Measurements from ENCODE around the gene CDAN1. TPM values are rescaled to one million over a fixed set of nuclear protein-coding genes. Genes with fewer than 3 reads are reported as not detected.
"Not testable (repeated sequence)": the region's sequence is repeated elsewhere in the genome, so short reads cannot be mapped to it uniquely, and the experiment has no call there.

CDAN1 gene
- total and polyA plus RNA-seq, 2 donors (not counting 3 experiments of a cell fraction or from before 2014, with no cell fraction given) = 7.2 to 23.4 TPM

DNA sequence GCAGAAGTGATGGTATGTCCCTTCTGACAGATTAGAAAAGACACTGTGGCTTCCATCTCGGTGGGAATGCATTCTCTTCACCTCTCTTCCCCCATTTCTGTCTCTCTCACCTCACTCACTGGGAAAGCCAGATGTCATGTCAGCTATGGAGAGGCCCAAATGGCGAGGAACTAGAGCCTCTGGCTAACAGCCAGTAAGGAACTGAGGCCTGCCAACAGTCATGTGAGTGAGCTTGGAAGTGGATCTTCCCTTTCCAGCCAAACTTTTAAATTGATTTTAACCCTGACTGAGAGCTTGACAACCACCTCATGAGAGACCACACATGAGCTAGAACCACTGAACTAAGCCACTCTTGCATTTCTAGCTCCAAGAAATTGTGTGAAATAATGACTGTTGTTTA, 35.2 kb upstream of the CDAN1 start:
- intact Hi-C loops (cut with micrococcal nuclease) (no loop called here), dilution Hi-C loops (cut with MboI; ENCODE audit: extremely low pct_ligation_motif_present, low sequenced_read_pairs) (no loop called here)
- H3K9ac ChIP-seq (replicated peaks; ENCODE audit: extremely low read depth, insufficient read depth, low read length) = no peak overlapping the region
- H3K9me3 ChIP-seq (replicated peaks; ENCODE audit: control insufficient read depth, insufficient read depth, low read length) = no peaks in the 10 kb centered on the region
- H3K36me3 ChIP-seq (ENCODE audit: control insufficient read depth in 2 of 2, extremely low read depth in 1 of 2, insufficient read depth in 2 of 2, low read length in 2 of 2) = peaks cover 0 to 4% of the 10 kb centered on the region in 2 experiments
- no peaks in the 10 kb centered on the region for H4K20me1 ChIP-seq (replicated peaks; ENCODE audit: control insufficient read depth, extremely low read depth, insufficient read depth, low read length)
- no peaks in the 10 kb centered on the region for H3K9me1 ChIP-seq (replicated peaks; ENCODE audit: control insufficient read depth, extremely low read depth, insufficient read depth, low read length)
- ChIA-PET POLR2A (no interaction called here), CTCF (no interaction called here)
- no peak overlapping the region for H2AFZ ChIP-seq (ENCODE audit: low read depth, low read length)
- no peak overlapping the region for H3K4me2 ChIP-seq (ENCODE audit: insufficient read depth, low read length)
- no peaks in the 10 kb centered on the region for H3K79me2 ChIP-seq (ENCODE audit: control insufficient read depth, insufficient read depth, low read length)
- TF ChIP-seq, protein P1, sequence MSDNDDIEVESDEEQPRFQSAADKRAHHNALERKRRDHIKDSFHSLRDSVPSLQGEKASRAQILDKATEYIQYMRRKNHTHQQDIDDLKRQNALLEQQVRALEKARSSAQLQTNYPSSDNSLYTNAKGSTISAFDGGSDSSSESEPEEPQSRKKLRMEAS (IDR thresholded peaks at IDR 0.05; ENCODE audit: insufficient read depth, insufficient read length) = no peak
- no peak for TF ChIP-seq GATA2 (IDR thresholded peaks at IDR 0.05; ENCODE audit: insufficient read depth, insufficient read length, low read depth, low read length)
- no peak for TF ChIP-seq FOS (IDR thresholded peaks at IDR 0.05; ENCODE audit: borderline replicate concordance, insufficient read depth, low read length)
- no peak for TF ChIP-seq POLR2AphosphoS5 (IDR thresholded peaks at IDR 0.05; ENCODE audit: insufficient read depth, low read depth, low read length)
- no peak for TF ChIP-seq MYC (IDR thresholded peaks at IDR 0.05; ENCODE audit: low read depth, low read length)
- TF ChIP-seq POLR2A (IDR thresholded peaks at IDR 0.05; ENCODE audit: low read depth, low read length) = no peak
- no peak for TF ChIP-seq EZH2 (IDR thresholded peaks at IDR 0.05; ENCODE audit: borderline replicate concordance, low read depth, low read length, severe bottlenecking)
- no peak for TF ChIP-seq JUN (IDR thresholded peaks at IDR 0.05; ENCODE audit: borderline replicate concordance, insufficient read depth, insufficient read length, low read depth)
- TF ChIP-seq, protein P2, sequence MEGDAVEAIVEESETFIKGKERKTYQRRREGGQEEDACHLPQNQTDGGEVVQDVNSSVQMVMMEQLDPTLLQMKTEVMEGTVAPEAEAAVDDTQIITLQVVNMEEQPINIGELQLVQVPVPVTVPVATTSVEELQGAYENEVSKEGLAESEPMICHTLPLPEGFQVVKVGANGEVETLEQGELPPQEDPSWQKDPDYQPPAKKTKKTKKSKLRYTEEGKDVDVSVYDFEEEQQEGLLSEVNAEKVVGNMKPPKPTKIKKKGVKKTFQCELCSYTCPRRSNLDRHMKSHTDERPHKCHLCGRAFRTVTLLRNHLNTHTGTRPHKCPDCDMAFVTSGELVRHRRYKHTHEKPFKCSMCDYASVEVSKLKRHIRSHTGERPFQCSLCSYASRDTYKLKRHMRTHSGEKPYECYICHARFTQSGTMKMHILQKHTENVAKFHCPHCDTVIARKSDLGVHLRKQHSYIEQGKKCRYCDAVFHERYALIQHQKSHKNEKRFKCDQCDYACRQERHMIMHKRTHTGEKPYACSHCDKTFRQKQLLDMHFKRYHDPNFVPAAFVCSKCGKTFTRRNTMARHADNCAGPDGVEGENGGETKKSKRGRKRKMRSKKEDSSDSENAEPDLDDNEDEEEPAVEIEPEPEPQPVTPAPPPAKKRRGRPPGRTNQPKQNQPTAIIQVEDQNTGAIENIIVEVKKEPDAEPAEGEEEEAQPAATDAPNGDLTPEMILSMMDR (IDR thresholded peaks at IDR 0.05; ENCODE audit: extremely low read depth in 1 of 2, insufficient read depth in 1 of 2, low read depth in 1 of 2, low read length in 2 of 2) = no peak
- BruUV-seq (replicated peaks) = no TSS peak
- no peaks in the 10 kb centered on the region for H3K4me1 ChIP-seq (ENCODE audit: control insufficient read depth, extremely low read depth, insufficient read depth, low read length)
- DNase-seq (ENCODE audit: low read depth, low spot score) (no peak), FAIRE-seq (no peak)
- H3K27ac ChIP-seq (ENCODE audit: insufficient read depth, low read depth, low read length) = no peak overlapping the region
- no peak overlapping the region for H3K4me3 ChIP-seq (replicated peaks in 1 of 3; ENCODE audit: insufficient read depth in 1 of 3, low read depth in 1 of 3, low read length in 3 of 3)
- H3K27me3 ChIP-seq (ENCODE audit: control insufficient read depth in 2 of 2, insufficient read depth in 2 of 2, low read length in 2 of 2) = no peaks in the 10 kb centered on the region

DNA sequence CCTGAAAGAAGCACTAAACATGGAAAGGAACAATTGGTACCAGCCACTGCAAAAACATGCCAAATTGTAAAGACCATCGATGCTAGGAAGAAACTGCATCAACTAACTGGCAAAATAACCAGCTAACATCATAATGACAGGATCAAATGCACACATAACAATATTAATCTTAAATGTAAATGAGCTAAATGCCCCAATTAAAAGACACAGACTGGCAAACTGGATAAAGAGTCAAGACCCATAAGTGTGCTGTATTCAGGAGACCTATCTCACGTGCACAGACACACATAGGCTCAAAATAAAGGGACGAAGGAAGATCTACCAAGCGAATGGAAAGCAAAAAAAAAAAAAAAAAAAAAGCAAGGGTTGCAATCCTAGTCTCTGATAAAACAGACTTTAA, 29.2 kb upstream of the CDAN1 start:
- POLR2A ChIA-PET; H3K27ac ChIP-seq (ENCODE audit: insufficient read depth, low read depth, low read length); H3K79me2 ChIP-seq (ENCODE audit: control insufficient read depth, insufficient read depth, low read length); FAIRE-seq; DNase-seq (ENCODE audit: low read depth, low spot score); dilution Hi-C loops (cut with MboI; ENCODE audit: extremely low pct_ligation_motif_present, low sequenced_read_pairs); H3K27me3 ChIP-seq (ENCODE audit: control insufficient read depth in 2 of 2, insufficient read depth in 2 of 2, low read length in 2 of 2); H2AFZ ChIP-seq (ENCODE audit: low read depth, low read length); BruUV-seq (replicated peaks); H4K20me1 ChIP-seq (replicated peaks; ENCODE audit: control insufficient read depth, extremely low read depth, insufficient read depth, low read length); H3K4me2 ChIP-seq (ENCODE audit: insufficient read depth, low read length); H3K9me3 ChIP-seq (replicated peaks; ENCODE audit: control insufficient read depth, insufficient read depth, low read length); H3K4me1 ChIP-seq (ENCODE audit: control insufficient read depth, extremely low read depth, insufficient read depth, low read length); H3K9ac ChIP-seq (replicated peaks; ENCODE audit: extremely low read depth, insufficient read depth, low read length); H3K4me3 ChIP-seq (replicated peaks in 1 of 3; ENCODE audit: insufficient read depth in 1 of 3, low read depth in 1 of 3, low read length in 3 of 3); H3K36me3 ChIP-seq (ENCODE audit: control insufficient read depth in 2 of 2, extremely low read depth in 1 of 2, insufficient read depth in 2 of 2, low read length in 2 of 2); intact Hi-C loops (cut with micrococcal nuclease); H3K9me1 ChIP-seq (replicated peaks; ENCODE audit: control insufficient read depth, extremely low read depth, insufficient read depth, low read length): not testable (repeated sequence)
- CTCF ChIA-PET = interaction anchor here (1.0 kb wide), 1 partner anchor 10 kb away, joined by 4 read pairs; no protein-coding TSS in a partner anchor

DNA sequence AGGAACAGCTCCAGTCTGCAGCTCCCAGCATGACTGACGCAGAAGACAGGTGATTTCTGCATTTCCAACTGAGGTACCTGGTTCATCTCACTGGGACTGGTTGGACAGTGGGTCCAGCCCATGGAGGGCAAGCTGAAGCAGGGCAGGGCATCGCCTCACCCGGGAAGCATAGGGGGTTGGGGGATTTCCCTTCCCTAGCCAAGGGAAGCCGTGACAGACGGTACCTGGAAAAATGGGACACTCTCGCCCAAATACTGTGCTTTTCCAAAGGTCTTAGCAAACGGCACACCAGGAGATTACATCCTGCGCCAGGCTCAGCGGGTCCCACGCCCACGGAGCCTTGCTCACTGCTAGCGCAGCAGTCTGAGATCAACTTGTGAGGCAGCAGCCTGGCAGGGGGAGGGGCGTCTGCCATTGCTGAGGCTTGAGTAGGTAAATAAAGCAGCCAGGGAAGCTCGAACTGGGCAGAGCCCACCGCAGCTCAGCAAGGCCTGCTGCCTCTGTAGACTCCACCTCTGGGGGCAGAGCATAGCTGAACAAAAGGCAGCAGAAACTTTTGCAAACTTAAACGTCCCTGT, 27.3 kb upstream of the CDAN1 start:
- DNase-seq (ENCODE audit: low read depth, low spot score); H4K20me1 ChIP-seq (replicated peaks; ENCODE audit: control insufficient read depth, extremely low read depth, insufficient read depth, low read length); H3K4me2 ChIP-seq (ENCODE audit: insufficient read depth, low read length); dilution Hi-C loops (cut with MboI; ENCODE audit: extremely low pct_ligation_motif_present, low sequenced_read_pairs); H3K36me3 ChIP-seq (ENCODE audit: control insufficient read depth in 2 of 2, extremely low read depth in 1 of 2, insufficient read depth in 2 of 2, low read length in 2 of 2); intact Hi-C loops (cut with micrococcal nuclease); FAIRE-seq; POLR2A ChIA-PET; H3K9me3 ChIP-seq (replicated peaks; ENCODE audit: control insufficient read depth, insufficient read depth, low read length); H3K9ac ChIP-seq (replicated peaks; ENCODE audit: extremely low read depth, insufficient read depth, low read length); H3K79me2 ChIP-seq (ENCODE audit: control insufficient read depth, insufficient read depth, low read length); H2AFZ ChIP-seq (ENCODE audit: low read depth, low read length); BruUV-seq (replicated peaks); H3K27me3 ChIP-seq (ENCODE audit: control insufficient read depth in 2 of 2, insufficient read depth in 2 of 2, low read length in 2 of 2); H3K9me1 ChIP-seq (replicated peaks; ENCODE audit: control insufficient read depth, extremely low read depth, insufficient read depth, low read length); H3K4me3 ChIP-seq (replicated peaks in 1 of 3; ENCODE audit: insufficient read depth in 1 of 3, low read depth in 1 of 3, low read length in 3 of 3); H3K27ac ChIP-seq (ENCODE audit: insufficient read depth, low read depth, low read length); H3K4me1 ChIP-seq (ENCODE audit: control insufficient read depth, extremely low read depth, insufficient read depth, low read length): not testable (repeated sequence)
- CTCF ChIA-PET = interaction anchor here (1.6 kb wide), 1 partner anchor 9 kb away, joined by 3 read pairs; no protein-coding TSS in a partner anchor
